HAP-1 (cell line): ENCODE results near the gene KCTD7.
"Not testable (repeated sequence)": the region's sequence is repeated elsewhere in the genome, so short reads cannot be mapped to it uniquely, and the experiment has no call there.

Experiments used
- DNase-seq, 2 experiments: peaks; one replicate each; pipeline ENCODE4 v3.0.0-alpha.2; 2016 to 2020; ENCODE audit warnings: low spot score in 2 of 2
- H3K27me3 ChIP-seq: fragments of 250-450 bp; sonication (Bioruptor Pico); 2 replicates; pipeline ENCODE4 v1.5.1; 2020; ENCODE audit warnings: low read depth, mild to moderate bottlenecking, moderate library complexity
- H3K36me3 ChIP-seq: fragments of 250-450 bp; sonication (Bioruptor Pico); replicated peaks from 2 replicates; pipeline ENCODE4 v1.5.1; 2020; ENCODE audit warnings: mild to moderate bottlenecking
- H3K4me1 ChIP-seq: fragments of 250-450 bp; sonication (Bioruptor Pico); 2 replicates; pipeline ENCODE4 v1.5.1; 2020; ENCODE audit warnings: mild to moderate bottlenecking
- H3K4me3 ChIP-seq: fragments of 250-450 bp; sonication (Bioruptor Pico); 2 replicates; pipeline ENCODE4 v1.5.1; 2020; ENCODE audit warnings: mild to moderate bottlenecking, moderate library complexity
- H3K9me3 ChIP-seq: fragments of 250-450 bp; sonication (Bioruptor Pico); 2 replicates; pipeline ENCODE4 v1.5.1; 2020; ENCODE audit warnings: mild to moderate bottlenecking, moderate library complexity
- in situ Hi-C: fragments of 300-500 bp; cut with MboI; formaldehyde crosslinking; loops from 3 replicates; pipeline ENCODE4 v1.14.3; 2020; ENCODE audit warnings: low sequenced_read_pairs, inconsistent platforms, mixed read lengths

KCTD7 gene

GRCh38 chr7:66628361-66629221, at the start of gene KCTD7:
TSS of gene KCTD7 (plus strand) at chr7:66628881. CDS start at chr7:66629065, 184 bp downstream.
- 0 out of 2 replicates have a peak, but pooled peaks cover 3% of the 10 kb centered on the region for H3K36me3 ChIP-seq
- H3K4me3 ChIP-seq = peak within 1 kb of the TSS; percentile 57
- DNase-seq = peak; percentile 94 to 98
- no peaks in the 10 kb centered on the region for H3K9me3 ChIP-seq
- no peaks in the 10 kb centered on the region for H3K27me3 ChIP-seq
- in situ Hi-C loops = no loop called here
- peaks cover 16% of the 10 kb centered on the region for H3K4me1 ChIP-seq

- H3K4me1 ChIP-seq = peaks cover 11% of the 10 kb centered on the region
- in situ Hi-C loops = not testable (repeated sequence)
- peaks cover 31% of the 10 kb centered on the region for H3K36me3 ChIP-seq
These were observed 48.3 kb upstream of the KCTD7 start for GRCh38 chr7:66580380-66580779.

GRCh38 chr7:66582816-66583489, 45.7 kb upstream of the KCTD7 start:
- H3K4me3 ChIP-seq, H3K27me3 ChIP-seq, DNase-seq, in situ Hi-C loops, H3K4me1 ChIP-seq, H3K9me3 ChIP-seq: not testable (repeated sequence)
- H3K36me3 ChIP-seq = peaks cover 20% of the 10 kb centered on the region

More at GRCh38 chr7:66580380-66580779, 48.3 kb upstream of the KCTD7 start:
- H3K9me3 ChIP-seq, H3K27me3 ChIP-seq, DNase-seq, H3K4me3 ChIP-seq: not testable (repeated sequence)

- 0 out of 2 replicates have a peak, but pooled peaks cover 4% of the 10 kb centered on the region for H3K4me1 ChIP-seq
- in situ Hi-C loops = no loop called here
- DNase-seq = no peak
- no peaks in the 10 kb centered on the region for H3K27me3 ChIP-seq
- H3K36me3 ChIP-seq = peaks cover 20% of the 10 kb centered on the region
- H3K9me3 ChIP-seq = no peaks in the 10 kb centered on the region
- H3K4me3 ChIP-seq = no peak overlapping the region
These were observed 45.1 kb upstream of the KCTD7 start for GRCh38 chr7:66583490-66584110.

GRCh38 chr7:66586181-66586580, 42.5 kb upstream of the KCTD7 start:
- Histone ChIP-seq H3K4me1 (no peaks in the 10 kb centered on the region; the same call in 1 of the 2 replicates), H3K4me3 (no peak overlapping the region), H3K36me3 (peaks cover 15% of the 10 kb centered on the region), H3K27me3 (no peaks in the 10 kb centered on the region), H3K9me3 (no peaks in the 10 kb centered on the region)
- no peak for DNase-seq
- in situ Hi-C loops = no loop called here

GRCh38 chr7:66588226-66588625, 40.5 kb upstream of the KCTD7 start:
- H3K27me3 ChIP-seq, H3K4me3 ChIP-seq, H3K4me1 ChIP-seq, H3K36me3 ChIP-seq, DNase-seq, H3K9me3 ChIP-seq, in situ Hi-C loops: not testable (repeated sequence)

- DNase-seq, H3K4me1 ChIP-seq, H3K4me3 ChIP-seq, H3K9me3 ChIP-seq, in situ Hi-C loops, H3K36me3 ChIP-seq, H3K27me3 ChIP-seq: not testable (repeated sequence)
These were observed 39.7 kb upstream of the KCTD7 start for GRCh38 chr7:66588856-66589570.

- in situ Hi-C loops = not testable (repeated sequence)
- H3K4me3 ChIP-seq = peak overlapping the region; percentile 93
These were observed 38.2 kb upstream of the KCTD7 start for GRCh38 chr7:66590302-66591057.

GRCh38 chr7:66591058-66591798, 37.5 kb upstream of the KCTD7 start:
- H3K4me1 ChIP-seq, H3K36me3 ChIP-seq, in situ Hi-C loops, H3K27me3 ChIP-seq, H3K9me3 ChIP-seq: not testable (repeated sequence)
- peak in 1 of 2 experiments; percentile 41 for DNase-seq
- peak overlapping the region; percentile 93 for H3K4me3 ChIP-seq

More at GRCh38 chr7:66590302-66591057, 38.2 kb upstream of the KCTD7 start:
- not testable (repeated sequence) for H3K4me1 ChIP-seq, DNase-seq, H3K27me3 ChIP-seq, H3K9me3 ChIP-seq, H3K36me3 ChIP-seq

GRCh38 chr7:66591799-66592596, 36.7 kb upstream of the KCTD7 start:
- H3K9me3 ChIP-seq = peaks cover 7% of the 10 kb centered on the region
- H3K36me3 ChIP-seq = no peaks in the 10 kb centered on the region; the same call in 1 of the 2 replicates
- DNase-seq = peak; percentile 90 to 94
- peak overlapping the region; percentile 93 for H3K4me3 ChIP-seq
- in situ Hi-C loops = no loop called here
- peaks cover 8% of the 10 kb centered on the region for H3K4me1 ChIP-seq
- H3K27me3 ChIP-seq = no peaks in the 10 kb centered on the region

- DNase-seq, H3K4me1 ChIP-seq, in situ Hi-C loops, H3K36me3 ChIP-seq, H3K9me3 ChIP-seq, H3K27me3 ChIP-seq: not testable (repeated sequence)
- H3K4me3 ChIP-seq = peak overlapping the region; percentile 93
These were observed 36.0 kb upstream of the KCTD7 start for GRCh38 chr7:66592597-66593146.
